GM21723 (cell line): ENCODE measurements around the gene QPCTL.
A peak's percentile ranks its signal among the peaks of the same experiment; 100 is the strongest.
"Not testable (repeated sequence)": the region's sequence is repeated elsewhere in the genome, so short reads cannot be mapped to it uniquely, and the experiment has no call there.

Source experiments
- ATAC-seq: cut with Tn5 transposase; IDR thresholded peaks from one replicate; pipeline ENCODE4 v1.9.1; 2021; ENCODE audit warnings: mild to moderate bottlenecking, moderate library complexity; ENCODE audit not compliant: unreplicated experiment

The QPCTL gene

DNA sequence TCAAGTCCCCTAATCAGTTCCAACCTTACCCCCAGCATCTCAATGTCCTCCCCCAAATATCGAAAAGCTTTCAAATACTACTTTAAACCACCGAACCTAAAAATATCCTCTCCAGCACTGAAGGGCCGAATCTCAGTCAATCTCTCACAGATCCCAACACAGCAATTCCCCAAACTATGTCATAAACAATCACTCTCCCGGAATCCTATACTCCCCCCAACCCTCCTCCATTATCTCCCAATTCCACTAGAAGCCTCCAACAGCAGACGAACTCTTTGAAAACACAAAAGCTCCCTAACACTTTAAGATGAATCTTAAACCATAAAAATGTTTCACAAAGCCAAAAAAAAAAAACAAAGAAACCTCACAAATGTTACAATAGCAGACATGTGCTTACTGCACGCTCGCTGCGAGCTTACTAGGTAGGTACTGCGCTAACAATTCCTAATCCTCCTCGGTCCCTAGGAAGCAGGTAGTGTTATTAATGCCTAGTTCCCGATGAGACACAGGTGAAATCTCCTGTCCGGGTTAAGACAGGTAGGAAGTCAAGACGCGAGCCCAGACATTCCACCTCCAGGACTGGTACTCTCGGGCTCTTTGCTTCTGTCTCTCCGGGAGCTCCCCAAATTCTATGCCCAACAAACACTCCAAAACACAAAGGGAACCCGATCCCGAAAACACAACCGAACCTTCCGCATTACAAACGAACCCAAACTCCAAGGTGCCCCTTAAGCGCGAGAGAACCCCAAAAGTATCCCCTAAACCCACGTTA is 24.1 kb downstream of the QPCTL start:
- no peak for ATAC-seq

DNA sequence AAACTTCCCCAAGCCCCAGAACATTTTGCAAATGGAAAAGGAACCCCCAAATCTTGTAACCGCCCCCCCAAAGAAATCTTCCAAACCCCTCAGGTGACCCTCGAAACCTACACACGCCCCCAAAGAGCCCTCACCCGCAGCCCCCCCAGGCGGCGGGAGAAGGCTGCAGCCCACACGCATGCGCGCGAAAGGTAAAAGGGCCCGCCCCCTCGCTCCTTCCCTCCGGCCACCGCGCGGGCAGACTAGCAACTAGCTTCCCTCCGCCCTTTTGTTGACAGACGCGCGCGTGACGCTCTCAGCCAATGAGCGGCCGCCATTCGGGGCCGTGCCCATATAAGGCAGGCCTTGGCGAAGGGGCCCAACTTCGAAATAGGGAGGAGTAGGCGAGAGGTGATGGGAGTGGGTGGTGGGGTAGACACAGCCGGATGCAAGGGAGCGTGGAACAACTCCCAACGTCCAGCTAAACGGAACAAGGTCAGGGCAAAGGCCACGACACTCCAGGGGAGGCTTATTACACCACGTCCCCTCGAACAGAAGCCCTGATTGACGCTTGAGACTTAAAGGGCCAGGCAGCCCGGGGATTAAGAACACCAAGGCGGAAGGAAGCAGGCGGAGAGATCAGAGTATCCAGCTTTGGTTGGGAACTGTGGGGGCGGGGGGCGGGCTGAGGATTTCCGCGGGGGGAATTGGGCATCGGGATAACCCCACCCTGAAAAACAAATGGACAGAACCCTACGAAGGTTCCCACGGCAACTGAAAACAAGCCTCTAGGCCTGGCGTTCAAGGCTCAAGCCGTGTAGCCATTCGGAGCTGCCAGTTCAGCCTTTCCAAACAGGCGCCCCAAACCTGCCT is 24.9 kb downstream of the QPCTL start:
- ATAC-seq = peak; percentile 91

DNA sequence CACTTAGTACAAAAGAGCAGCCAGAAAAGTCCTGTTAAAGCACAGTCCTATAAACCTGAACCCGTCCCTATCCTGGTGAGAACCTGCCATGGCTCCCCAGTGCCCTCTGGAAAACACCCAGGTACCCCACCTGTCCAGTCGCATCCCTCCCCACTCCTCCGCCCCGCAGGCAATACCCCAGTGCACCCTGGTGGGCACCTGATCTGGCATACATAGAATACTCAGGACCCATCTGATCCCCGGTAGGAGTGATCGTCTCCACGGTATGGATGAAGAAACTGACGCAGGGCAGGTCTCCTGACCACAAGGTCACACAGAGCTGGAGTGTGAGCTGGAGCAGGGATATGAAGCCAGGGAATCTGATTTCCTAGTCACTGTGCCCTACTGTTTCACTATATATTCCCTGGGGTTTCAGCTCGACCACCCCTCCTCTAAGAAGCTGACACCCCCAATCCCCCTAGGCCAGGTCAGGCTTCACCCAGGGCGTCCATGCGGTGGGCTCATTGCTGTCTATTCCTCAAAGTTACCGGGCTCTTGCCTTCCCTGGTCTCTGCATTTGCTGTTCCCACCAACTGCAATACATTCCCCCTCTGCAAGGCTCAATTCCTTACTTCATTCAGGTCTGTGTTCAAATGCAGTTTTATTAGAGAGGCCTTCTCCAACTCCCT is 25.7 kb downstream of the QPCTL start:
- ATAC-seq = no peak

DNA sequence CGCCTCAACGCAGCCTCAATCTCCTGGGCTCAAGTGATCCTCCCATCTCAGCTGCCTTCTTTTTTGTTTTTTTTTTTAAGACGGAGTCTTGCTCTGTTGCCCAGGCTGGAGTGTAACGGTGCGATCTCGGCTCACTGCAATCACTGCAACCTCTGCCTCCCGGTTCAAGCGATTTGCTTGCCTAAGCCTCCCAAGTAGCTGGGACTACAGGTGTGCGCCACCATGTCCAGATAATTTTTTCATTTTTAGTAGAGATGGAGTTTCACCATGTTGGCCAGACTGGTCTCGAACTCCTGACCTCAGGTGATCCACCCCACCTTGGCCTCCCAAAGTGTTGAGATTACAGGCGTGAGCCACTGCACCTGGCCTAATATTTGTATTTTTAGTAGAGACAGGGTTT is 27.6 kb downstream of the QPCTL start:
- ATAC-seq = not testable (repeated sequence)

DNA sequence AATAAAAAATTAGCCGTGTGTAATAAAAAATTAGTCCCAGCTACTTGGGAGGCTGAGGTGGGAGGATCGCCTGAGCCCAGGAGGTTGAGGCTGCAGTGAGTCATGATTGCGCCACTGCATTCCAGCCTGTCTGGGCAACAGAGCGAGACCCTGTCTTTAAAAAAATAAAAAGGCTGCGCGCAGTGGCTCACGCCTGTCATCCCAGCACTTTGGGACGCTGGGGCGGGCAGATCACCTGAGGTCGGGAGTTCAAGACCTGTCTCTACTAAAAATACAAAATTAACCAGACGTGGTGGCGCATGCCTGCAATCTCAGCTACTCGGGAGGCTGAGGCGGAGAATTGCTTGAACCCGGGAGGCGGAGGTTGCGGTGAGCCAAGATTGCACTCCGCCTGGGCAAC is 36.2 kb downstream of the QPCTL start:
- ATAC-seq = not testable (repeated sequence)

DNA sequence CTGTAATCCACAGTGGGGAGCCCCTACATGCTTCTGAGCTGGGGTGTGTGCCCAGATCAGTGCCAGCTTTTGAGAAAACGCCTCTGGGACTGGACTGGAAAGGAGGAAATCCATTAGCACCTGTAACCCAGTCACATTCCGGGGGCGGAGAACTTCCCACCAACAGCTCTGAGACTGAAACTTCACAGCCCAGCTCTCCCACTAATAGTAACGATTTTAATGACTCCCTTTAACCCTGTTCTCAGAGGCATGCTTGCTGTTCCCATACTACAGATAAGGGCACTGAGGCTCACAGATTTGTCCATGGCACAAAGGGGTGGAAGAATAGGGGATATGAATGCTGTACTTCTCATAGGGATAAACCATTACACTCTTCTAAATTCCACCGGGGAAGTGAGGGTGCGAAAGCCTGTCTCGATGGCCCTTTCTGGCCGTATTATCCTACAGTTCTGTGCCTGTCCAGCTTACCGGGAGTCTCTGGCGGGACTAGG is 37.4 kb downstream of the QPCTL start:
- ATAC-seq = no peak

DNA sequence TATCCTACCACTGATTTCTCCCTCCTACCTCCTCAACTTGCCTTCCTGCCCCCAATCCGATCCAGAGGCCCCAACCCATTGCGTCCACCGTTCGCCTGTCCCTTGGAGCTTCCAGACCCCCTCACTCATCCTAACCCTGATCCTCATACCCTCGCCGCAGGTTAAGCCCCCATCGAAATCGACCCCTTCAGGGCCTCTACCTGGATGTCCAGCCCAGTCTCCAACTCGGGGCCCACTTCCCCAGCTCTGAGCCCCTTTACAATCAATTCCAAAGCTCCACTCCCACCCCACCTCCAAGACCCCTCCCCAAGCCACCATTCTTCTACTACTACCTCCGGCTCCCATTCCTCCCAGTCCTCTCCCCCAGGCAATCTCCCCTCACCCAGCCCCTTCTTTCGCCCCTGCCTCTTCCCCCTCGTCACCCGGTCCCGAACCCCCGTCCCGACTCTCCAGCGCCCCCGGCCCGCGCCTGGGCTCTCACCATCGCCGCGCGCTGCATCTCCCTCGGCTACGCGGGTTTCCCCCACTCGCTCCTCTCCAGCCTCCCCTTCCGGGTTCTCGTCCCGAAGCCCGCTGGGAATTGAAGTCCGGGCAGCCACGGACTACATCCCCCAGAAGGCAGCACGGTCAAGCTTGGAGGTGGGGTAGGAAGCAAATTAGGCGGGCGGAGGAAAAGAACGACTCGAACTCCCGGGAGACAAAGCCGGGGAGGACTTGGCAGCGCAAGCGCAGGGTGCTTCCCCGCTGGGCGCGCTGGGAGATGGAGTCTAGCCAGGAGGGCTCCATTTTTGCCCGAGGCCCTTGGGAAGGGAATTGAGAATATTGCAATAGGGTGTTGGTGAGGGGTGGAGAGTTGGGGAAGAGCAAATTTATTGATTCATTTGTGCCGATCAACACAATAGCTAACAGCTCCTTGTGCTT is 38.2 kb downstream of the QPCTL start, which contains the start of gene FBXO46:
Gene FBXO46 (minus strand): TSS at position 529 of the 921 bp plus-strand sequence. CDS start 17,401 bp downstream, outside the sequence.
- ATAC-seq = peak; percentile 88

DNA sequence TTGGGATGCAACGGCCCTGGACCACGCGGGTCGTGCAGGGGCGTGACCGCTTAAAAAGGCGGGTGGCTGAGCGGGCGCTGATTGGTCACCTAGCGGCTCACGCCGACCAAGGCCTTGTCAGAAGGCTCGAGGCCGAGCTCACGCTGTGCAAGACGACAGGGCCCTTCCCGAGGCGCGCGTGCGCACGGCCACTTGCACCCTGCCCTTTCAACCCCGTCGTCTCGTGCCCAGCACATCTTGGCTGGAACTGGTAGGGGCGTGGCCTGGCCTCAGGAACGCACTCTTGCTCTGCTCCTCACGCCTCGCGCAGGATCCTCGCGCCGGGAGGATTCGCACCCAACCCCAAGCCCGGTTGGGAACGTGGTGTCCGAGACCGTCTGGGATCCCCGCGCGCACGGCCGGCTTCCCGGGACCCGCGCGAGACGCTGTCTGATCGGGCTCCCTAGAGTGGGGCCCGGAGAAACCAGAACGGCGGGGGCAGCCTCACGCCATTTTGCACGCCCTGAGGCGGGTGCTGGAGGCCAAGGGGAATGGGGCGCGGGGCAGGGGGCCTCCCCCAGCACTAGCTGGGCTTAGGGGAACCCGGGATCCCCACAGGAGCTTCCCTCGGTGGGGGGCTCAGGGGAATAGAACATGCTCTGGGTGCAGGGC is 40.8 kb downstream of the QPCTL start, which contains the start of gene MEIOSIN:
Gene MEIOSIN (plus strand): TSS at position 280 of the 651 bp plus-strand sequence. CDS start 1,938 bp downstream, outside the sequence.
- no peak for ATAC-seq

DNA sequence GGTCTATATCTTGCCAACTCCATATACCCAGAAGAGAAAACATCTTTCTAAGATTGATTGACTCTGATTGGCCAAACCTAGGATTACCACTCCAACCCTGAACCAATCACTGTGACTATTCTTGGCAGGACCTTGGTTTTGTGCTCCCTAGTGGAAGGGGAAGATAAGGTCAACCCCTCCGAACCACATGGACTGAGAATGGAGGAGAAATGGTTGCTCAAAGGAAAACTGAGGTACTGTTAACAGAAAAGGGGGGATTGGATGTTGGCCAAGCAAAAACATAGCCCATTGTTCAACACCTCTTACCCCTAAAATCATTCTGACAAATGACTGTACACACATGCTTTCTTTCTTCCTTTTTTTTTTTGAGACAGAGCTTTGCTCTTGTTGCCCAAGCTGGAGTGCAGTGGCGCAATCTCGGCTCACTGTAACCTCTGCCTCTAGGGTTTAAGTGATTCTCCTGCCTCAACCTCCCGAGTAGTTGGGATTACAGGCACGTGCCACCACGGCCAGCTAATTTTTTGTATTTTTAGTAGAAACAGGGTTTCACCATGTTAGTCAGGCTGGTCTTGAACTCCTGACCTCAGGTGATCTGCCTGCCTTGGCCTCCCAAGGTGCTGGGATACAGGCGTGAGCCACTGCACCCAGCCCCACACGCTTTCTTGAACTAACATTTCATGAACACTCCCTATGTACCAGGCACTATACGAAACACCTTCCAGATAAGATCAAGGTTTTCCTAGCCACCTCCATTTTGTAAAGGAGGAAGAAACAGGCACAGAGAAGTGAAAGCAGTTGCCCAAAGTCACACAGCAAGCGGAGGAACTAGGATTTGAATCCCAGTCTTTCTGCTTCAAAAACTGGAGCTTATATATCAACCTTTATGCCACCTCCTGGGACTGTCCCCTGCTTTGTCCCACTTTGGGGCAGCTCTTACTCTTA is 47.3 kb downstream of the QPCTL start:
- ATAC-seq = no peak

DNA sequence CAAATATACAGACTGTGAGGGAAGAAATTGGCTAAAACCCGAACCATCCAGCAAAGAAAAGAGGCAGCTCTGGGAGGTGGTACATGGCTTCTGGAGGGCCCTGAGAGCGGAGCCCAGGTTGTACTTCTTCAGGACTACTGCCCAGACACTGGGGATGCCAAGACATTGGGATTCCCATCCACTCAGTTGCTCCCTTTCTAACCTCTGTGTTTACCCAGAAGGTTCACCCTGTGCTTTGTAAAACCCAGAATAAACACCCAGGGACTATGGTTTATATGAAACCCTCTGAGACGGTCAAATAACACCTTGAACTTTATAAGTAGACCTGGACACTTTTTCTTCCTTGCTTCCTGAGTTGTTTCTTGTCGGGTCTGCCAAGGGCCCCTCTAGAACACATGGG is 50.5 kb downstream of the QPCTL start:
- ATAC-seq = no peak

DNA sequence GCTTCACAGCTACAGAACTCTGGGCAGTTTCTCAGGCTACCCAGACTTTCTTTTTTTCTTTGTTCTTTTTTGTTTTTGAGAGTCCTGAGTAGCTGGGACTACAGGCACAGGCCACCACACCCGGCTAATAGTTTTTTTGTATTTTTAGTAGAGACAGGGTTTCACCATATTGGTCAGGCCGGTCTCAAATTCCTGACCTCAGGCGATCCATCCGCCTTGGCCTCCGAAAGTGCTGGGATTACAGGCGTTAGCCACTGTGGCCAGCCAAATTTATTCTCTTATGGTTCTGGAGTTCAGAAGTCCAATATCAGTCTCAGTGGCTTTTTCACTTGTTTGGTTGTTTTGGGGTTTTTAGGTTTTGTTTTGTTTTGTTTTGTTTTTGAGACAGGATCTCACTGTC is 53.1 kb downstream of the QPCTL start:
- ATAC-seq = no peak

DNA sequence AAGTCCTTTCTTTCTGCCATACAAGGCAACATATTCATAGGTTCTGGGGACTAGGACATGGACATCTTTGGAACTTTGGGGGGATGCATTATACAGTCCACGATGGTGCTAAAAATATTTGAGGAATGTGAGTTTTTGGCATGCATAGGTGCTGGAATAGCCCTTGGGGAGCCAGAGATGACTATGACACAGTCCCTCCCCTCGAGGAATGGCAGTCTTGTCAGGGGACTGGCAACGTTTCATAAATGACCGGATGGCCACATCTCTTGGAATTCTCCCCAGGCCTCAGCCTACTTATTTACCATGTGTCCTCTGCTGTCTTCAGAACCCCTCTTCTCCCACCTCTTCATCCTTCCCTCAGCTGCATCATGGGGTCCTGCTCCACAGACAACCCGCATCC is 54.4 kb downstream of the QPCTL start:
- ATAC-seq = no peak

DNA sequence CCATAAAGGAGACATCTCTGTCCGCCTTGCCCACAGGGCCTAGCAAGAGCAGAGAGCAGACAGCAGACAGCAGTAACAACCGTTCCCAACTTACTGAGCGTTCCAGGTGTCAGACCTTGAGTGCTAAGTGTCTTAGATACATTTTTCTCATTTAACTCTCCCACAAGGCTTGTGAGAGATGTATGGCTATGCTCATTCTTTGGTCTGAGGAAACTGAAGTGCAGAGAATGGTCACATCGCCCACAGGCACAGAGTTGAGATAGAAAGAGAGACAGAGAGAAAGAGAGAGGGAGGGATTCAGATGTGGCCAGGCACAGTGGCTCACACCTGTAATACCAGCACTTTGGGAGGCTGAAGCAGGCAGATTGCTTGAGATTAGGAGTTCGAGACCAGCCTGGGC is 55.0 kb downstream of the QPCTL start:
- ATAC-seq = no peak

DNA sequence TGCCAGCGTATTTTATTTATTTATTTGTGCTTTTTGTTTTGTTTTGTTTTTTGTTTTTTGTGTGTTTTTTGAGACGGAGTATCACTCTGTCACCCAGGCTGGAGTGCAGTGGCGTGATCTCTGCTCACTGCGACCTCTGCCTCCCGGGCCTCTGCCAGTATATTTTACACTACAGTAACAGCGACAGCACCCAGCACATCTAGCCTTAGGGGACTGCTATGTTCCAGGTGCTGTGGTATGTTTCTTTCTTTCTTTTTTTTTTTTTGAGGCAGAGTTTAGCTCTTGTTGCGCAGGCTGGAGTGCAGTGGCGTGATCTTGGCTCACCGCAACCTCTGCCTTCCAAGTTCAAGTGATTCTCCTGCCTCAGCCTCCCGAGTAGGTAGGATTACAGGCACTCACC is 59.0 kb downstream of the QPCTL start:
- ATAC-seq = not testable (repeated sequence)

DNA sequence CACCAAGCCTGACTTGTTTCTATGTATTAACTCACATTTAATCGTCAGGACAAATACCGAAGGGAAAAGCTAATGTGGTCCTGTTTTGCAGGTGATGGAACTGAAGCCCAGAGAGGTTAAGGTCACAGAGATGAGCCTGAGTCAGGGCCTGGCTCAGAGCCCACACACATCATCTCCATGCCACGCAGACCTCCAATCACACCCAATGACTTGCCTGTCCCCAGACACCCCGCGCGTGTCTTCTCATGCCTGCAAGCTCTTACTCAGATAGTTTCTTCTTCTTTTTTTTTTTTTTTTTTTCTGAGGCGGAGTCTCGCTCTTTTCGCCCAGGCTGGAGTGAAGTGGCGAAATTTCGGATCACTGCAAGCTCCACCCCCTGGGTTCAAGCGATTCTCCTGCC is 60.2 kb downstream of the QPCTL start:
- no peak for ATAC-seq

DNA sequence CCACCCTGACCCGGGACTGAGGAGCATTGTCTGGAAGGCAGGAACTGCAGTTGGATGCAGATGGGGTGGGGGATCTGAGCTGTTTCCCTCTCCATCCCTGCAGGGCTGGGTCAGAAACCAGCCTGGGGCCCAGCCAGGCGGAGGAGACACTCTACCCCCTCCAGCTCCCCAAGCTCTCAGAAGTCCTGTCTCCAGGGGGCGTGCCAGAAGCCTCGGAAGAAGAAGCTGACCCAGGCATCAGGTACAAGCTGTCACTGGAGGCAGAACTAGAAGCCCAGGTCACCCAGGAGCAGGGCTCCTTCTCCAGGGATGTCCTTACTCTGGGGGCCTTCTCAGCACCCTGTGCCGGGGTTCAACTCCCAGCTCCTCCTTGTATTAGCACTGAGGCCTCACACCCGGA is 61.1 kb downstream of the QPCTL start:
- no peak for ATAC-seq
